GM10266 (cell line): ENCODE results near the gene PLEKHG7.

ENCODE experiments used
- DNase-seq: peaks from one replicate; pipeline ENCODE4 v3.0.0; 2012; ENCODE audit errors: extremely low spot score
- CTCF ChIP-seq: IDR thresholded peaks from 2 replicates; pipeline ENCODE4 v1.5.1; 2012; ENCODE audit warnings: mild to moderate bottlenecking, low read depth; ENCODE audit not compliant: control insufficient read depth, insufficient read depth; ENCODE audit errors: missing control alignments

The PLEKHG7 gene

GRCh38 chr12:92707926-92708325 lies 5.1 kb downstream of the PLEKHG7 start:
- no peak for TF ChIP-seq CTCF
- DNase-seq, result no peak

GRCh38 chr12:92715625-92716024 lies 12.8 kb downstream of the PLEKHG7 start:
- no peak for DNase-seq
- no peak for TF ChIP-seq CTCF

GRCh38 chr12:92717202-92717601 lies 14.4 kb downstream of the PLEKHG7 start:
- peak; percentile 17 for DNase-seq
- TF ChIP-seq CTCF, result peak; percentile 31

- TF ChIP-seq CTCF, result no peak
- no peak for DNase-seq
Observed at GRCh38 chr12:92718483-92718990, 15.7 kb downstream of the PLEKHG7 start.

- TF ChIP-seq CTCF, result no peak
- DNase-seq, result no peak
Observed at GRCh38 chr12:92719674-92720073, 16.9 kb downstream of the PLEKHG7 start.

GRCh38 chr12:92721130-92721529 lies 18.3 kb downstream of the PLEKHG7 start:
- DNase-seq, result no peak
- TF ChIP-seq CTCF, result no peak

DNA sequence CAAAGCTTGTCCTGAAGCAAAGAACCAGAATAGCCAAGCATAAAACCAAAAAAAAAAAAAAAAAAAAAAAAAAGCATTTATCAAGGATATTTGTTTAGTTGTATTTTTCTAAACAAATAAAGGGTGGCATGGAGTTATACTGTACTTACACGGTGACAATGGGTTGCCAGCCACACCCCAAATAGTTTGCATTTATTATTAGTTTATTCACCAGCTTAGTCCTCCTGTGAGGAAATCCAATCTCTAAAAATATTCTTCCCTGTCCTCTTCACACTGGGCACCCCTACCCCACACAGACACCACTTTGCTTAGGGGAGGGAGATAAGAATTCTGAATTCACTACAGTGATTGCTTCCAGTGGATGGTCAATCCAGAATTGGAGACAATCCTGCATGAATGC lies 18.9 kb downstream of the PLEKHG7 start:
- no peak for DNase-seq
- TF ChIP-seq CTCF, result no peak
